Cardiac muscle cell (in vitro differentiated cells and primary cell): ENCODE measurements around the gene SSRP1. TPM values are rescaled to one million over a fixed set of nuclear protein-coding genes. Genes with fewer than 3 reads are reported as not detected.

Source experiments
- DNase-seq, 2 donors: peaks; one replicate each; pipeline versions ENCODE4 v3.0.0 to v3.0.0-alpha.2; 2010 to 2017; ENCODE audit warnings: low read depth in 1 of 2, low spot score in 1 of 2
- H3K27ac ChIP-seq: fragments of 200-600 bp; sonication (generic); 2 replicates; pipeline ENCODE4 v1.5.1; 2016
- H3K27me3 ChIP-seq: fragments of 200-600 bp; sonication (generic); 2 replicates; pipeline ENCODE4 v1.6.0; 2016; ENCODE audit warnings: control low read depth
- H3K36me3 ChIP-seq: fragments of 200-600 bp; sonication (generic); 2 replicates; pipeline ENCODE4 v1.5.1; 2016; ENCODE audit warnings: control low read depth
- H3K4me1 ChIP-seq: fragments of 200-600 bp; sonication (generic); 2 replicates; pipeline ENCODE4 v1.8.1; 2017; ENCODE audit warnings: low read depth, mild to moderate bottlenecking, mixed run types
- H3K4me3 ChIP-seq: fragments of 200-600 bp; sonication (generic); 2 replicates; pipeline ENCODE4 v1.5.1; 2016; ENCODE audit warnings: mild to moderate bottlenecking
- H3K9me3 ChIP-seq: fragments of 200-600 bp; sonication (generic); 2 replicates; pipeline ENCODE4 v1.5.1; 2017; ENCODE audit warnings: low read depth, mild to moderate bottlenecking, control low read depth
- CTCF ChIP-seq: IDR thresholded peaks from 2 replicates; pipeline ENCODE4 v1.5.1; 2012; ENCODE audit warnings: low read depth, mild to moderate bottlenecking, low read length
- polyA plus RNA-seq: library from polyadenylated mRNA; unstranded; fragments of >200 nt; fragmentation: Nextera tagmentation; extraction: Ambion mirVana; gene quantifications from 2 replicates; pipeline ENCODE4 v1.2.1, GENCODE V29; 2016
- total RNA-seq: library from RNA; depleted of rRNA; stranded (reverse); fragments of >200 nt; gene quantifications from 2 replicates; pipeline ENCODE4 v1.2.3, GENCODE V29; 2016

The SSRP1 gene
- total and polyA plus RNA-seq, 2 experiments from 2014 or later, result 87.0 to 180 TPM

- Histone ChIP-seq H3K4me3 (no peak overlapping the region), H3K27ac (no peak overlapping the region), H3K27me3 (no peaks in the 10 kb centered on the region), H3K4me1 (peaks cover 38% of the 10 kb centered on the region), H3K36me3 (peaks cover 18% of the 10 kb centered on the region), H3K9me3 (no peaks in the 10 kb centered on the region)
- no peak for DNase-seq
- no peak for TF ChIP-seq CTCF
Observed at GRCh38 chr11:57308426-57309060, 27.1 kb downstream of the SSRP1 start.

GRCh38 chr11:57307666-57308270, 27.9 kb downstream of the SSRP1 start:
- DNase-seq, result no peak
- peak overlapping the region; percentile 35 for H3K27ac ChIP-seq
- no peak for TF ChIP-seq CTCF
- peaks cover 11% of the 10 kb centered on the region for H3K36me3 ChIP-seq
- H3K4me3 ChIP-seq, result no peak overlapping the region
- H3K27me3 ChIP-seq, result no peaks in the 10 kb centered on the region
- no peaks in the 10 kb centered on the region for H3K9me3 ChIP-seq
- H3K4me1 ChIP-seq, result peaks cover 41% of the 10 kb centered on the region

GRCh38 chr11:57306940-57307565, 28.6 kb downstream of the SSRP1 start:
- Histone ChIP-seq H3K27ac (peak overlapping the region; percentile 35), H3K27me3 (no peaks in the 10 kb centered on the region), H3K9me3 (no peaks in the 10 kb centered on the region), H3K4me1 (peaks cover 41% of the 10 kb centered on the region), H3K36me3 (peaks cover 10% of the 10 kb centered on the region), H3K4me3 (no peak overlapping the region)
- no peak for TF ChIP-seq CTCF
- no peak for DNase-seq

- Histone ChIP-seq H3K4me3 (no peak overlapping the region), H3K4me1 (peaks cover 37% of the 10 kb centered on the region), H3K36me3 (peaks cover 13% of the 10 kb centered on the region), H3K9me3 (no peaks in the 10 kb centered on the region), H3K27me3 (no peaks in the 10 kb centered on the region), H3K27ac (peak overlapping the region; percentile 32)
- peak in 1 of 2 donors; percentile 64 for DNase-seq
- no peak for TF ChIP-seq CTCF
Observed at GRCh38 chr11:57306161-57306876, 29.4 kb downstream of the SSRP1 start.

GRCh38 chr11:57305523-57305922, 30.2 kb downstream of the SSRP1 start:
- peaks cover 31% of the 10 kb centered on the region for H3K4me1 ChIP-seq

More at GRCh38 chr11:57305523-57305922, 30.2 kb downstream of the SSRP1 start:
- Histone ChIP-seq H3K36me3 (peaks cover 18% of the 10 kb centered on the region), H3K4me3 (no peak overlapping the region), H3K9me3 (no peaks in the 10 kb centered on the region), H3K27me3 (no peaks in the 10 kb centered on the region), H3K27ac (peak overlapping the region; percentile 69)
- TF ChIP-seq CTCF, result no peak
- DNase-seq, result no peak
